Measurements from ENCODE around the gene PEMT.

The PEMT gene

DNA sequence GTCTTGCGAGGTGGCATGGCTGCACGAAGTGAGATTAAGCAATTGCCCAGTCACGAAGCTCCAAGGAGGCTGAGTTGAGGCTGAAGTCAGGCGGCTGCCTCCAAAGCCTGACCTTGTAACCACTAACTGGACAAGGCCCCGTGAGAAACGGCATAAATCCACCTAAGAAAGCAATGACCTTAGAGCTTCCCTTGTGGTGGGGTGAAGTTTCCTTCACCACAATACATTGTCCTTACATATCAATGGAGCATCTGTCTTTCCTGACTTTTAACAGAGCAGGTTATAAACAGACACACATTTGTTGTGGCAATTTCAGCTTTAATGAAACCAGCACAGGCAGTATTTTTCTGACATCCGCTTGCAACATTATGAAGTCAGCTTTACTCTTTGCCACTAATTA, 117.2 kb downstream of the PEMT start:
- ChIA-PET POLR2A (interaction anchor here (1.3 to 2.3 kb wide), 2 partner anchors 22 to 28 kb away, joined by 5 to 8 read pairs; partner anchors contain the start of gene RASD1), CTCF (interaction anchor here (0.6 to 1.1 kb wide), 5 partner anchors 12 to 119 kb away, joined by 3 to 6 read pairs (median 3); no protein-coding TSS in a partner anchor)
- Histone ChIP-seq H3K27ac (ENCODE audit: extremely low read depth, low read depth, low read length) (no peak overlapping the region), H3K9me3 (ENCODE audit: control insufficient read depth, insufficient read depth, low read depth, low read length) (no peaks in the 10 kb centered on the region), H3K36me3 (ENCODE audit: control insufficient read depth in 2 of 2, insufficient read depth in 1 of 2, low read length in 2 of 2) (peaks cover 0 to 7% of the 10 kb centered on the region in 2 experiments; a peak in 2 of 3 replicates), H3K4me3 (ENCODE audit: low read depth, low read length) (no peak overlapping the region), H3K4me1 (ENCODE audit: control insufficient read depth, insufficient read depth, low read length) (0 out of 2 replicates have a peak, but pooled peaks cover 3% of the 10 kb centered on the region)
- no peak for TF ChIP-seq ZNF155 (tag by site-specific recombination; IDR thresholded peaks at IDR 0.05)
- no peak for TF ChIP-seq PRDM1 (tag by site-specific recombination; IDR thresholded peaks at IDR 0.05)
- TF ChIP-seq HOXD13 (CRISPR knock-in tag; IDR thresholded peaks at IDR 0.05; ENCODE audit: borderline replicate concordance): no peak
- no peak for TF ChIP-seq KLF9 (tag by site-specific recombination; IDR thresholded peaks at IDR 0.05; ENCODE audit: low read depth)

DNA sequence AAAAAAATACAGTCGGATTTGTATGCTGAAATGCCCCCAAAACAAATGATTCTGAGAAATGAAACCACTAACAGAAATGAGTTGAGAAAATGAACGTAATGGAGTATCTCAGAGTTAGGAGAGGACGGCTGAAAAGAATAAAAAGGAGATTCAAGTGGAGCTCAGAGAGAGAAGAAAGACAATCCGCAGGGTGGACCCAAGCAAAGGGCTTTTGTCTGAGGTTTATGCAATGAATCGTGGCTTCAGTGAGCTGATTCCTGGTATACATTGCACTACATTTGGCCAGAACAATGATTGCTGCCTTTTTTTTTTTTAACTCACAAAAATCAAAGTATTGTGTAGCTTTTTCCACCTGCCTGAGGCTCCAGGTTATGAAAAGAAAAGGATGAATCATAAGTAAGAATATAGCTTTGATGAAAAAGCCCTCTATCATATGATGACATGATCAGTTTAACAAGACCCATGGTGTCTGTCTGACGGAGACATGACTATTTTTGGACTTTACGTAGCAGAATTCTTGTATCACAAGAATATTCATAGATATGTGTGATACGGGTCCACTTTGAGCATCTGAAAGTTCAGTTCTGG, 119.1 kb downstream of the PEMT start:
- Histone ChIP-seq H3K4me3 (ENCODE audit: low read depth, low read length) (no peak overlapping the region), H3K27ac (ENCODE audit: extremely low read depth, low read depth, low read length) (no peak overlapping the region), H3K4me1 (ENCODE audit: control insufficient read depth, insufficient read depth, low read length) (0 out of 2 replicates have a peak, but pooled peaks cover 2% of the 10 kb centered on the region), H3K36me3 (ENCODE audit: control insufficient read depth in 2 of 2, insufficient read depth in 1 of 2, low read length in 2 of 2) (no peaks in the 10 kb centered on the region), H3K9me3 (ENCODE audit: control insufficient read depth, insufficient read depth, low read depth, low read length) (no peaks in the 10 kb centered on the region)
- TF ChIP-seq ZNF677 (tag by site-specific recombination; IDR thresholded peaks at IDR 0.05) (no peak), ZNF114 (tag by site-specific recombination; IDR thresholded peaks at IDR 0.05) (no peak), ZNF416 (tag by site-specific recombination; IDR thresholded peaks at IDR 0.05) (no peak), ZNF23 (tag by site-specific recombination; IDR thresholded peaks at IDR 0.05; ENCODE audit: borderline replicate concordance) (no peak), KLF7 (tag by site-specific recombination; IDR thresholded peaks at IDR 0.05; ENCODE audit: borderline replicate concordance) (no peak), ZBTB20 (tag by site-specific recombination; IDR thresholded peaks at IDR 0.05) (no peak), ZNF112 (tag by site-specific recombination; IDR thresholded peaks at IDR 0.05) (no peak), ZNF266 (tag by site-specific recombination; IDR thresholded peaks at IDR 0.05; ENCODE audit: low read depth) (no peak), ZNF549 (tag by site-specific recombination; IDR thresholded peaks at IDR 0.05) (no peak)
- TF ChIP-seq, protein P1, sequence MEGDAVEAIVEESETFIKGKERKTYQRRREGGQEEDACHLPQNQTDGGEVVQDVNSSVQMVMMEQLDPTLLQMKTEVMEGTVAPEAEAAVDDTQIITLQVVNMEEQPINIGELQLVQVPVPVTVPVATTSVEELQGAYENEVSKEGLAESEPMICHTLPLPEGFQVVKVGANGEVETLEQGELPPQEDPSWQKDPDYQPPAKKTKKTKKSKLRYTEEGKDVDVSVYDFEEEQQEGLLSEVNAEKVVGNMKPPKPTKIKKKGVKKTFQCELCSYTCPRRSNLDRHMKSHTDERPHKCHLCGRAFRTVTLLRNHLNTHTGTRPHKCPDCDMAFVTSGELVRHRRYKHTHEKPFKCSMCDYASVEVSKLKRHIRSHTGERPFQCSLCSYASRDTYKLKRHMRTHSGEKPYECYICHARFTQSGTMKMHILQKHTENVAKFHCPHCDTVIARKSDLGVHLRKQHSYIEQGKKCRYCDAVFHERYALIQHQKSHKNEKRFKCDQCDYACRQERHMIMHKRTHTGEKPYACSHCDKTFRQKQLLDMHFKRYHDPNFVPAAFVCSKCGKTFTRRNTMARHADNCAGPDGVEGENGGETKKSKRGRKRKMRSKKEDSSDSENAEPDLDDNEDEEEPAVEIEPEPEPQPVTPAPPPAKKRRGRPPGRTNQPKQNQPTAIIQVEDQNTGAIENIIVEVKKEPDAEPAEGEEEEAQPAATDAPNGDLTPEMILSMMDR (tag by site-specific recombination; IDR thresholded peaks at IDR 0.05): no peak
- TF ChIP-seq, protein P2, sequence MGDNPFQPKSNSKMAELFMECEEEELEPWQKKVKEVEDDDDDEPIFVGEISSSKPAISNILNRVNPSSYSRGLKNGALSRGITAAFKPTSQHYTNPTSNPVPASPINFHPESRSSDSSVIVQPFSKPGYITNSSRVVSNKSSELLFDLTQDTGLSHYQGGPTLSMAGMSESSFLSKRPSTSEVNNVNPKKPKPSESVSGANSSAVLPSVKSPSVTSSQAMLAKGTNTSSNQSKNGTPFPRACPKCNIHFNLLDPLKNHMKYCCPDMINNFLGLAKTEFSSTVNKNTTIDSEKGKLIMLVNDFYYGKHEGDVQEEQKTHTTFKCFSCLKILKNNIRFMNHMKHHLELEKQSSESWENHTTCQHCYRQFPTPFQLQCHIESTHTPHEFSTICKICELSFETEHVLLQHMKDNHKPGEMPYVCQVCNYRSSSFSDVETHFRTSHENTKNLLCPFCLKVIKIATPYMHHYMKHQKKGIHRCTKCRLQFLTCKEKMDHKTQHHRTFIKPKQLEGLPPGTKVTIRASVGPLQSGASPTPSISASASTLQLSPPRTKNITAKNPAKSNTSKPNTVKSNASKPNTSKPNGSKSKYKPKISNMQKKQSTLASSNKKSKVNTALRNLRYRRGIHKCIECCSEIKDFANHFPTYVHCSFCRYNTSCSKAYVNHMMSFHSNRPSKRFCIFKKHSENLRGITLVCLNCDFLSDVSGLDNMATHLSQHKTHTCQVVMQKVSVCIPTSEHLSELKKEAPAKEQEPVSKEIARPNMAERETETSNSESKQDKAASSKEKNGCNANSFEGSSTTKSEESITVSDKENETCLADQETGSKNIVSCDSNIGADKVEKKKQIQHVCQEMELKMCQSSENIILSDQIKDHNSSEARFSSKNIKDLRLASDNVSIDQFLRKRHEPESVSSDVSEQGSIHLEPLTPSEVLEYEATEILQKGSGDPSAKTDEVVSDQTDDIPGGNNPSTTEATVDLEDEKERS (tag by site-specific recombination; IDR thresholded peaks at IDR 0.05): no peak
- ChIA-PET POLR2A (interaction anchor here (0.6 to 1.5 kb wide), 3 partner anchors 24 to 167 kb away, joined by 3 to 13 read pairs (median 3); partner anchors contain the start of gene RASD1), CTCF (interaction anchor here (0.6 to 2.4 kb wide), 4 partner anchors 15 to 32 kb away, joined by 3 to 9 read pairs (median 5); no protein-coding TSS in a partner anchor)

DNA sequence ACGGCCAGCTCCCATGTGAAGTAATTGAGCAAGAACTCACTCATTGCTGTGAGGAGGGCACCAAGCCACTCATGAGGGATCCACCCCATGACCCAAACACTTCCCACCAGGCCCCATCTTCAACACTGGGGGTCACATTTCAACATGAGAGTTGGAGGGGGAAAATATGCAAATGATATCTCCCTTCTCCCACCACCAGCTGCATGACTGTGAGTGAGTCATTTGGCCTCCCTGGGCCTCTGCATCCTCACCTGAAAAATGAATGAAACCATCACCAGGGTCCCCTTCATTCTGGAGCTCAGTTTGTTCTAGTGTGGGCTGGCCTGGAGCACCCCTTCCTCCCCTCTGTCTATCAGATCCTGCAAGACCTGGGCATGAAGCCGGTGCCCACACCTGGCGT, 121.5 kb downstream of the PEMT start:
- Histone ChIP-seq H3K4me3 (ENCODE audit: low read depth, low read length) (no peak overlapping the region), H3K36me3 (ENCODE audit: control insufficient read depth in 2 of 2, insufficient read depth in 1 of 2, low read length in 2 of 2) (no peaks in the 10 kb centered on the region), H3K27ac (ENCODE audit: extremely low read depth, low read depth, low read length) (no peak overlapping the region), H3K9me3 (ENCODE audit: control insufficient read depth, insufficient read depth, low read depth, low read length) (no peaks in the 10 kb centered on the region), H3K4me1 (ENCODE audit: control insufficient read depth, insufficient read depth, low read length) (0 out of 2 replicates have a peak, but pooled peaks cover 2% of the 10 kb centered on the region)
- ChIA-PET POLR2A (no interaction called here), CTCF (no interaction called here)
- TF ChIP-seq, protein P3, sequence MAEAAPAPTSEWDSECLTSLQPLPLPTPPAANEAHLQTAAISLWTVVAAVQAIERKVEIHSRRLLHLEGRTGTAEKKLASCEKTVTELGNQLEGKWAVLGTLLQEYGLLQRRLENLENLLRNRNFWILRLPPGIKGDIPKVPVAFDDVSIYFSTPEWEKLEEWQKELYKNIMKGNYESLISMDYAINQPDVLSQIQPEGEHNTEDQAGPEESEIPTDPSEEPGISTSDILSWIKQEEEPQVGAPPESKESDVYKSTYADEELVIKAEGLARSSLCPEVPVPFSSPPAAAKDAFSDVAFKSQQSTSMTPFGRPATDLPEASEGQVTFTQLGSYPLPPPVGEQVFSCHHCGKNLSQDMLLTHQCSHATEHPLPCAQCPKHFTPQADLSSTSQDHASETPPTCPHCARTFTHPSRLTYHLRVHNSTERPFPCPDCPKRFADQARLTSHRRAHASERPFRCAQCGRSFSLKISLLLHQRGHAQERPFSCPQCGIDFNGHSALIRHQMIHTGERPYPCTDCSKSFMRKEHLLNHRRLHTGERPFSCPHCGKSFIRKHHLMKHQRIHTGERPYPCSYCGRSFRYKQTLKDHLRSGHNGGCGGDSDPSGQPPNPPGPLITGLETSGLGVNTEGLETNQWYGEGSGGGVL (tag by site-specific recombination; IDR thresholded peaks at IDR 0.05): 0 out of 2 replicates have a peak, but pooled peaks have one; percentile 19
- TF ChIP-seq ZNF514 (tag by site-specific recombination; IDR thresholded peaks at IDR 0.05): no peak

All from HEK293 (cell line).